GM19324 (cell line): Measurements from ENCODE around the gene NBDY.

ENCODE experiments used
- ATAC-seq: cut with Tn5 transposase; IDR thresholded peaks from one replicate; pipeline ENCODE4 v1.9.1; 2021; ENCODE audit warnings: mild to moderate bottlenecking, moderate library complexity; ENCODE audit not compliant: unreplicated experiment, low FRiP score

Gene NBDY

DNA sequence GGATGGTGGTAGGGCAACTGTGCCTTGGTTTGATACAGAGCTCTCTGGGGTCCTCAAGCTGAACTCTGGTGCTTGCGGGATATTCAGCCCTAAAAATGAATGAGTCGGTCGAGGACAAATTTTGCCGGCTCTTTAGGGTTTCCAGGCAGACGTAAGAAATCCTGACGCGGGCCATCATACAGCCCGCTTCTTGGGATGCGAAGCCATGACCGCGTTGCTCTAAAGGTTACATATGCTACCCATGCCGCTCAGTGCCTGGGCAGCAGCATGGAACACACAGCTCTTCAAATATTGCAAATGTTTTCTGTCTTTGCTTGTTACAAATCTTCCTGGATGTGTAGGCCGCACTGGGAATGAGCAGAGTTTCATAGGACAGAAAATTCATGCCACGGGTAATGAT is 55.6 kb downstream of the NBDY start:
- ATAC-seq = no peak

DNA sequence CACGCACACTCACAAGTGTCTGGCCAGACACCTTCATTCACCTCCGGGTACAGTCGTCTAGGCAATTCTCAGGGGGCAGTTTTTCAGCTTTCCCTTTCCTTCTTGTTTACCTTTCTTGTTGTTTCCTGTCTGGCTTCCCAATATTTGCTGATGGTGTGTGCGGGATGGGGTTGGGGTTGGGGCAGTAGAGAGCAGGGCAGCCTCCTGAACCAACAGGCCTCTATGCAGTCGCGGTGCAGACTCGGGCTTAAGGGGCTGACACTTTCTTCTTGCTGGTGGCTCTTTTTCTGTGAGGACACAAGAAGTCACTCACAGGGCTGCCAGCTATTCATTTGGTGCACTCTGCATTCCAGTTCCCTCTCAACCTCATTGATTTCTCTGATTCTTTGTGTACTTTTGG is 56.4 kb downstream of the NBDY start:
- ATAC-seq = no peak

DNA sequence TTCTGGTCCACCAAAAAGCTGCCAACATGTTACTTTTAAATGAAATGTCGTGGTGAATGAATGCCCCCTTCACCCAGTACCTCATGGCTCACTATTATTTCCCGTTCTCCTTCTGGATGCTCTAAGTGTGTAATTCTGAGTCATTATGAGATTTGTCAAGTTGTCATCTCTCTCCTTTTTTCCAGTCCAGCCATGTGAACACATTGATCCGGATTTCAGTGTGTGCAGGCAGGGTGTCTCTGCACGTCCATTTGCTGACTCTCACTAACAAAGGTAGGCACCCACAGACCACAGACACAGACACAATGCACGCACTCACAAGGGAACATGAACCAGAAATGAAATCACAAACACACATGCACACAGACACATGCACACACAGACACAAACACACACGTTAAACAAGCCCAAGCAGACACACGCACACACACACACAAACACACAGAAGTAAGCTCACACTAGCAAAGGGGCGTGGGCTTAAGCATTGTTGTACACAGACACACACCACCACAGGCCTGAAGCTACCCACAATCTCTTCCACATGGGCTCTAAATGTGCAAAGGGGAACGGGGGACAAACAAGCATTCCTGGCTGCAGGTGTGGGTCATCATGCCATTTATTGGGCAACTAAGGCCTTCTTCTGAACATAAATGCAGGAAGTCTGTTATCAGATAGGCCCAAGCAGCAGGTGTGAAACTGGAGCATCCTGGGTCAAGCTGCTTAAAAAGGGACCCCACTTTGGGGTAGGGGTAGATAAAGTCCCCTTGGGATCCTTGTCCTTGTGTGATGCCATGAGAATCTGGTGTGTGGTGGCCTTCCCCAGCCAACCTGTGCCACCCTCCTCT is 58.1 kb downstream of the NBDY start:
- no peak for ATAC-seq

- ATAC-seq = no peak
Measured at GRCh38 chrX:56787734-56788152, 58.7 kb downstream of the NBDY start.

GRCh38 chrX:56788229-56788628 is 59.2 kb downstream of the NBDY start:
- no peak for ATAC-seq

GRCh38 chrX:56788717-56789122 is 59.7 kb downstream of the NBDY start:
- ATAC-seq = no peak

DNA sequence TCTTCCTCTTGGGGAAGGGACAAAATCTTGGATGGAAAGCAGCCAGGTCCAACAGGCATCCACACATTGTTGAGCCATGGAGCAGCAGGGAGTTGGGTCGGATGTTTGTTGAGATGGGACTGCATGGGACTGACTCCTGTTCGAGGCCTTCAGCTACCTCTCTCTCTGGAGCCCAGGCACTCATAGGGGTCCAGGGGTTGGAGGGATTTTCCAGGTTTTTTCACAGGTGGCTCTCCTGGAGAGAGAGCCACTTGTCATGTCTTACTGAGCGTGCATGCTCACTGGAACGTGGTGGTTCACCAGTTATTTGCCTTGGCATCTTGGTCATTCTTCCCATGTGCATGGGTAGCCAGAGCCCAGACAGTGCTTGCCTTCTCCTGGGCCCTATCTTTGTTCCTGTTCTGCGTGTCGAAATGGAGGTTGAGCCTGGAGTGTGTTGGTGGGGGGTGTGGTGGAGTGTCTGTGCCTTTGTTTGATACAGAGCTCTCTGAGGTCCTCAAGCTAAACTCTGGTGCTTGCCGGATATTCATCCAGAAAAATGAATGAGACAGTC is 60.6 kb downstream of the NBDY start:
- ATAC-seq = no peak

- no peak for ATAC-seq
Measured at GRCh38 chrX:56790778-56791177, 61.7 kb downstream of the NBDY start.

DNA sequence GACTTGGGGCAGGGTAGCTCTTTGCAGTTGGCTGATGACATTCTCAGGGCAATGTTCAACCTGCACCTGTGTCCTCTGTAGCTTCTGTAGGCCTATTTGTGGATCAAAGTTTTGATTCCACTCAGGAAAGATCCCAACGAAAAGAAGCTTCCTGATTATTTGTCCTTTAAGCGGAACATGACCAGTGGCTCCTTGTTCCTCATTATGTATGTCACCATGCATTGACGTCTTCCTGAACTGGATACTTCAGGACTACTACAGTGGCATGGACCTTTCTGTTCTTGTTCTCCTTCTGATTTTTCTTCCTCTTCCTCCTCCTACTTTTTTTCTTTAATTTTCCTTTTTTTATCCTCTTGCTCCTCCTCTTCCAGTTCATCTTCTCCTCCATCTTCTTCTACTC is 62.4 kb downstream of the NBDY start:
- ATAC-seq = no peak

GRCh38 chrX:56792270-56793111 is 63.4 kb downstream of the NBDY start:
- no peak for ATAC-seq

GRCh38 chrX:56793112-56793430 is 64.0 kb downstream of the NBDY start:
- no peak for ATAC-seq

- no peak for ATAC-seq
Measured at GRCh38 chrX:56793521-56794320, 64.7 kb downstream of the NBDY start.

DNA sequence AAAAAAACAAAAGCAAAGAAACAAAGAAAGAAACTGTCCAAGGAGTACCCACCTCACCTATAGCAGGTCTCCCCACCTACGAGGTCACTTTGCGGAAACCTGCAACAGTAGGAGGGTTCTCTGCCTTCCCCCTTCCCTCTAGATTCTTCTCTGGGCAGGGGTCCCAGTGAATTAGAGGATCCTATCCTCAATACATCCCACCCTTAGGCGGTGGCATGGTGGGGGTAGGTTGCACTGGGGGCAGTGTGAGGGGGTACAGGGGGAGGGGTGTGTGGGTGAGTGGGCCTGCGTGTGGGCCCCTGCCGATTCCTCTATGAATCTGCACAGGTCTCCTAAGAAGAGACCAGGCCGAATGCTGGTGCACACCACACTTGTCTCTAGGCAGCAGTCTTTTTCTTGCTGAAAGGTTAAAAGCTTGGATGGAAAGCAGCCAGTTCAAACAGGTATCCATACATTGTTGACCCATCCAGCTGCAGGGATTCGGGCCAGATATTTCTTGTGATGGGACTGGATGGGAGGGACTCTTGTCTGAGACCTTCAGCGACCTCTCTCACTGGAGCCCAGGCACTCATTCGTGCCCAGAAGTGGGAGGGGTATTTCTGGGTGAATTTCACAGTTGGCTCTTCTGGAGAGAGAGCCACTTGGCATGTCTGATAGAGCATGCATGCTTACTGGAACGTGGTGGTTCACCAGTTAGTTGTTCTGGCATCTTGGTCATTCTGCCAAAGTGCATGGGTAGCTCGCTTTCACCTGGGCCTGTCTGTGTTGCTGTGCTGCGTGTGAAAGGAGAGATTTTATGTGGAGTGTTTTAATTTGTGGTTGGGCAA is 65.6 kb downstream of the NBDY start:
- ATAC-seq = no peak

- no peak for ATAC-seq
Measured at GRCh38 chrX:56795309-56795868, 66.3 kb downstream of the NBDY start.

DNA sequence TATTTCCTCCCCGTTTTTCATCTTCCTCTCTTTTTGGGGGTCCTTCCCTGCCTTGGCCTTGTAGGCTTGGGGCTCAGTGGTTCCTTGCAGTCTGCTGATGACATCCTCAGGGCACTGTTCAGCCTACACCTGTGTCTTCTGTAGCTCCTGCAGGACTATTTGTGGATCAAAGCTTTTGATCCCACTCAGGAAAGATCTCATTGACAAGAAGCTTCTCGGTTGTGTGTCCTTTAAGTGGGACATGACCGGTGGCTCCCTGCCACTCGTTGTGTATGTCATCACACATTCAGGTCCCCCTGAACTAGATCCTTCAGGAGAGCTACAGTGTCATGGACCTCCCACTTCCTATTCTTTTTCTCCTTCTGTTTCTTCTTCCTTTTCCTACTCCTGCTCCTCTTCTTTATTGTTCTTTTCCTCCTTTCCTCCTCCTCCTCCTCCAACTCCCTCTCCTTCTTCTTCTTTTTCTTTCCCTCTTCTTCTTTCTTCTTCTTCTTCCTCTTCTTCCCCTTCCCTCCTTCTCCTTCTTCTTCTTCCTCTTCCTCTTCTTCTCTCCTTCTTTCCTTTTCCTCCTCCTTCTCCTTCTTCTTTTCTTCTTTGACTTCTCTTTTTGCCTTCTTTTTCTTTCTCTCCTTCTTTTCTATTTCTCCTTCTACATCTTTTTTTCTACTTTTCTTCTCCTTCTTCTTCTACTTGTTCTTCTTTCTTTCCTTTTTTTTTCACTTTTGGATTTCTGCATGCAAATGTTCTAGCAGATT is 67.8 kb downstream of the NBDY start:
- no peak for ATAC-seq

- ATAC-seq = no peak
Measured at GRCh38 chrX:56797574-56798338, 68.7 kb downstream of the NBDY start.

DNA sequence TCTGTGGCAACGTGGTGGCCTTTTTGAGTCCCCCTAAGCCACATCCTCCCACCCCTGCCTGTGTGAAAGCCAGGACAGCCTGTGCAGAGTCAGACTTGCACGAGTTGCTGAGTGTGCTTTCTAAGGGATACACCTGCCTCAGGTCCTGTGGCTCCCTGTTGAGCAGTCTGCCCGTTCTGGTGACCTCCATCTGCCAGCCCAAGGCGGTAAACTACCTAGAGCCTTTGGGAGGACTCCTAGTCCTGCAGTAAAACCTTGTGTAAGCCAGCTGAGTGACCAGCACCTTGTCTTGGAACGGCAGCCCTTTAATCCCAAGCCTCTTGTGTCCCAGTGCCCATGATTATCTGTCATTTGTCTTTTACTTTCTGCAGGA is 69.3 kb downstream of the NBDY start:
- no peak for ATAC-seq
